H1 (cell line): Measurements from ENCODE around the gene MAPK1. TPM values are rescaled to one million over a fixed set of nuclear protein-coding genes. Genes with fewer than 3 reads are reported as not detected.
"Not testable (repeated sequence)": the region's sequence is repeated elsewhere in the genome, so short reads cannot be mapped to it uniquely, and the experiment has no call there.

Source experiments
- CTCF ChIA-PET: fragments of 300-600 bp; sonication (Branson Sonifier 250); formaldehyde crosslinking; loops from one replicate; lab custom pipeline; 2021; ENCODE audit not compliant: partially characterized antibody; lab: Charles Lee
- POLR2A ChIA-PET: fragments of 300-600 bp; sonication (Branson Sonifier 250); formaldehyde crosslinking; loops from one replicate; lab custom pipeline; 2021; ENCODE audit warnings: inconsistent platforms; ENCODE audit not compliant: partially characterized antibody; lab: Charles Lee
- DNase-seq, 2 experiments: peaks; one replicate each; pipeline versions ENCODE4 v3.0.0 to v3.0.0-alpha.2; 2010 to 2022; ENCODE audit warnings: low spot score in 2 of 2, low read depth in 1 of 2, mixed read lengths in 1 of 2
- FAIRE-seq: peaks from 2 replicates; lab custom pipeline; 2011; peaks lifted over from hg19 to GRCh38; lab: Jason Lieb, UNC
- H2AFZ ChIP-seq: 2 replicates; pipeline ENCODE4 v1.8.1; 2012; ENCODE audit warnings: low read length, inconsistent platforms
- H2AK5ac ChIP-seq: 2 replicates; pipeline ENCODE4 v1.6.1; 2013; ENCODE audit warnings: low read depth, low read length
- H2BK120ac ChIP-seq: replicated peaks from 2 replicates; pipeline ENCODE3; 2013; ENCODE audit warnings: low read depth, low read length, inconsistent platforms
- H2BK12ac ChIP-seq: 2 replicates; pipeline ENCODE4 v1.6.1; 2013; ENCODE audit warnings: low read depth, low read length
- H2BK15ac ChIP-seq: 2 replicates; pipeline ENCODE4 v1.6.1; 2013; ENCODE audit warnings: low read length
- H2BK20ac ChIP-seq: 2 replicates; pipeline ENCODE4 v1.6.1; 2013; ENCODE audit warnings: low read length
- H2BK5ac ChIP-seq: 2 replicates; pipeline ENCODE4 v1.6.1; 2013; ENCODE audit warnings: low read depth, low read length
- H3K14ac ChIP-seq: 2 replicates; pipeline ENCODE4 v1.6.1; 2013; ENCODE audit warnings: inconsistent platforms; ENCODE audit not compliant: insufficient read length
- H3K18ac ChIP-seq: 2 replicates; pipeline ENCODE4 v1.6.1; 2013; ENCODE audit warnings: low read length; ENCODE audit errors: extremely low read depth
- H3K23ac ChIP-seq: 2 replicates; pipeline ENCODE4 v1.6.1; 2013; ENCODE audit warnings: inconsistent platforms; ENCODE audit not compliant: insufficient read length
- H3K23me2 ChIP-seq: 2 replicates; pipeline ENCODE4 v1.6.1; 2013; ENCODE audit warnings: low read depth, low read length
- H3K27ac ChIP-seq: 2 replicates; pipeline ENCODE4 v1.6.1; 2011; ENCODE audit warnings: low read depth, low read length, inconsistent platforms
- H3K27me3 ChIP-seq, 4 experiments: replicated peaks in 1 of 4; 1 replicate in 1 of 4; 2 replicates in 3 of 4; pipeline versions ENCODE4 v1.6.1 to v1.8.1; 2011 to 2013; ENCODE audit warnings: low read length in 3 of 4, mild to moderate bottlenecking in 3 of 4, inconsistent platforms in 2 of 4, mixed read lengths in 2 of 4, moderate library complexity in 1 of 4; ENCODE audit not compliant: control insufficient read depth in 3 of 4, insufficient read depth in 3 of 4; ENCODE audit errors: extremely low read depth in 1 of 4
- H3K36me3 ChIP-seq, 4 experiments: 2 replicates each; pipeline versions ENCODE4 v1.6.1 to v1.8.1; 2011 to 2013; ENCODE audit warnings: mild to moderate bottlenecking in 4 of 4, low read length in 3 of 4, moderate library complexity in 2 of 4, control low read depth in 1 of 4, inconsistent platforms in 1 of 4; ENCODE audit not compliant: insufficient read depth in 4 of 4, control insufficient read depth in 2 of 4
- H3K4ac ChIP-seq: replicated peaks from 2 replicates; pipeline ENCODE3; 2013; ENCODE audit warnings: low read length, low read depth, mixed read lengths, inconsistent platforms; ENCODE audit not compliant: insufficient read length
- H3K4me1 ChIP-seq, 4 experiments: replicated peaks in 1 of 4; 1 replicate in 1 of 4; 2 replicates in 3 of 4; pipeline versions ENCODE4 v1.6.1 to v1.8.1; 2011 to 2013; ENCODE audit warnings: low read length in 3 of 4, inconsistent platforms in 2 of 4, mixed read lengths in 1 of 4; ENCODE audit not compliant: insufficient read depth in 4 of 4, control insufficient read depth in 3 of 4
- H3K4me2 ChIP-seq, 2 experiments: 2 replicates each; pipeline versions ENCODE4 v1.6.1 to v1.8.1; 2011 to 2013; ENCODE audit warnings: low read depth in 2 of 2, low read length in 2 of 2, control low read depth in 1 of 2, inconsistent platforms in 1 of 2, mild to moderate bottlenecking in 1 of 2; ENCODE audit not compliant: insufficient read depth in 1 of 2
- H3K4me3 ChIP-seq, 4 experiments: fragments of 200-600, 300-600 bp in 1 of 4; sonication (generic), shearing (Covaris generic), sonication (Bioruptor Twin) in 1 of 4; 2 replicates each; pipeline versions ENCODE4 v1.5.1 to v1.8.1; 2011 to 2016; ENCODE audit warnings: low read length in 4 of 4, low read depth in 3 of 4, control low read depth in 2 of 4, inconsistent platforms in 2 of 4, mild to moderate bottlenecking in 2 of 4, mixed read lengths in 1 of 4, moderate library complexity in 1 of 4; ENCODE audit not compliant: insufficient read depth in 2 of 4; ENCODE audit errors: extremely low read depth in 1 of 4
- H3K56ac ChIP-seq: replicated peaks from 2 replicates; pipeline ENCODE3; 2013; ENCODE audit warnings: low read depth, mild to moderate bottlenecking, mixed read lengths, low read length, inconsistent platforms; ENCODE audit not compliant: insufficient read length
- H3K79me1 ChIP-seq: 2 replicates; pipeline ENCODE4 v1.6.1; 2013; ENCODE audit warnings: low read depth, low read length, control low read depth
- H3K79me2 ChIP-seq, 2 experiments: 2 replicates each; pipeline versions ENCODE4 v1.6.1 to v1.8.1; 2012 to 2013; ENCODE audit warnings: low read length in 2 of 2, mild to moderate bottlenecking in 2 of 2, inconsistent platforms in 1 of 2; ENCODE audit not compliant: insufficient read depth in 2 of 2, control insufficient read depth in 1 of 2
- H3K9ac ChIP-seq, 4 experiments: replicated peaks in 1 of 4; 1 replicate in 1 of 4; 2 replicates in 3 of 4; pipeline versions ENCODE4 v1.6.1 to v1.8.1; 2011 to 2013; ENCODE audit warnings: low read depth in 3 of 4, low read length in 3 of 4, control low read depth in 2 of 4, mild to moderate bottlenecking in 2 of 4, moderate library complexity in 2 of 4, inconsistent platforms in 1 of 4; ENCODE audit errors: extremely low read depth in 1 of 4
- H3K9me3 ChIP-seq, 2 experiments: 2 replicates each; pipeline versions ENCODE4 v1.6.1 to v1.8.1; 2012 to 2013; ENCODE audit warnings: mild to moderate bottlenecking in 2 of 2, moderate library complexity in 2 of 2, control low read depth in 1 of 2, inconsistent platforms in 1 of 2, low read depth in 1 of 2, low read length in 1 of 2, mixed read lengths in 1 of 2; ENCODE audit not compliant: insufficient read depth in 2 of 2
- H4K20me1 ChIP-seq, 2 experiments: replicated peaks in 1 of 2; 2 replicates each; pipeline versions ENCODE3 to v1.8.1; 2011 to 2013; ENCODE audit warnings: inconsistent platforms in 2 of 2, low read length in 2 of 2, mild to moderate bottlenecking in 1 of 2; ENCODE audit not compliant: insufficient read depth in 2 of 2, control insufficient read depth in 1 of 2
- H4K5ac ChIP-seq: 2 replicates; pipeline ENCODE4 v1.6.1; 2013; ENCODE audit warnings: low read length, low read depth, mixed read lengths, inconsistent platforms; ENCODE audit not compliant: insufficient read length
- H4K8ac ChIP-seq: 2 replicates; pipeline ENCODE4 v1.8.0; 2013; ENCODE audit warnings: mild to moderate bottlenecking, moderate library complexity, low read length, inconsistent platforms; ENCODE audit not compliant: insufficient read depth; ENCODE audit errors: extremely low read depth
- H4K91ac ChIP-seq: replicated peaks from 2 replicates; pipeline ENCODE3; 2013; ENCODE audit warnings: low read length, mixed read lengths, inconsistent platforms; ENCODE audit not compliant: insufficient read length
- WGBS, 2 experiments: shearing (Covaris generic) in 1 of 2; methylation state at CpG; one replicate each; pipeline versions ENCODE4 v1.1.6 to v1.1.7; 2013 to 2015; ENCODE audit warnings: low lambda C conversion rate in 2 of 2, mixed read lengths in 2 of 2, inconsistent platforms in 1 of 2, low coverage in 1 of 2, missing lambda C conversion rate in 1 of 2; ENCODE audit not compliant: insufficient replicate concordance in 2 of 2, insufficient coverage in 1 of 2, insufficient read length in 1 of 2; ENCODE audit errors: extremely low coverage in 1 of 2, missing lambda C conversion rate in 1 of 2; 5-methylcytosine and 5-hydroxymethylcytosine counted together
- polyA plus RNA-seq, 7 experiments: library from polyadenylated mRNA; depleted of rRNA in 3 of 7; stranded (reverse) in 5 of 7; unstranded in 2 of 7; fragments of >200 nt in 5 of 7; fragments of 200-250 nt in 2 of 7; gene quantifications; 1 replicate in 5 of 7; 2 replicates in 1 of 7; 4 replicates in 1 of 7; pipeline versions ENCODE4 v1.2.1 to v1.2.3, GENCODE V29; 2011 to 2013; ENCODE audit warnings: missing spikeins in 2 of 7, mixed read lengths in 2 of 7
- total RNA-seq: library from RNA; stranded (reverse); fragmentation: NEBNext Ultra II Directional; extraction: Animal tissue kit (Norgen Biotek cat#: 25700); gene quantifications from 2 replicates; pipeline ENCODE4 v1.2.1, GENCODE V29; 2021

Gene MAPK1
- total and polyA plus RNA-seq, 2 of the 8 experiments (the other 6 are each of a cell fraction or from before 2014, with no cell fraction given) = 28.1 to 101 TPM

DNA sequence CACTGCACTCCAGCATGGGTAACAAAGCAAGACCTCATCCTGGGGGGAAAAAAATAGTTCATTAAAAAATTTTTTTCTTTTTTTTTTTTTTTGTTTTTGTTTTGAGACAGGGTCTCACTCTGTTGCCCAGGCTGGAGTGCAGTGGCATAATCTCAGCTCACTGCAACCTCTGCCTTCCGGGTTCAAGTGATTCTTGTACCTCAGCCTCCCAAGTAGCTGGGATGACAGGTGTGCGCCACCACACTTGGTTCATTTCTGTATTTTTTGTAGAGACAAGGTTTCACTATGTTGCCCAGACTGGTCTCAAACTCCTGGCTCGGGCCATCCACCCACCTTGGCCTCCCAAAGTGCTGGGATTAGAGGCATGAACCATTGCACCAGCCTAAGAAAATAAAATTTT is 142.9 kb downstream of the MAPK1 start:
- not testable (repeated sequence) for H4K5ac ChIP-seq, H3K4ac ChIP-seq, H2BK5ac ChIP-seq, H3K4me3 ChIP-seq, H2AFZ ChIP-seq, H3K23ac ChIP-seq, H3K79me1 ChIP-seq, H3K79me2 ChIP-seq, H3K56ac ChIP-seq, H2AK5ac ChIP-seq, H2BK120ac ChIP-seq, H4K91ac ChIP-seq, H3K14ac ChIP-seq, H4K20me1 ChIP-seq, H2BK12ac ChIP-seq, H3K4me1 ChIP-seq, H3K36me3 ChIP-seq, H3K9ac ChIP-seq, FAIRE-seq, H3K27me3 ChIP-seq, DNase-seq, H3K23me2 ChIP-seq, H3K18ac ChIP-seq, H3K9me3 ChIP-seq, H2BK20ac ChIP-seq, H4K8ac ChIP-seq, H3K27ac ChIP-seq, H2BK15ac ChIP-seq, H3K4me2 ChIP-seq
- ChIA-PET CTCF (interaction anchor here (0.7 to 1.9 kb wide), 2 partner anchors 13 to 40 kb away, joined by 3 to 4 read pairs; no protein-coding TSS in a partner anchor), POLR2A (interaction anchor here (0.7 to 2.1 kb wide), 2 partner anchors 11 to 49 kb away, joined by 3 to 7 read pairs; partner anchors contain the start of gene YPEL1)
- 93% methylated on average over 3 of the region's 3 CpGs; no CpG with 5 or more reads in 1 of the 2 experiments for WGBS, 2 experiments

DNA sequence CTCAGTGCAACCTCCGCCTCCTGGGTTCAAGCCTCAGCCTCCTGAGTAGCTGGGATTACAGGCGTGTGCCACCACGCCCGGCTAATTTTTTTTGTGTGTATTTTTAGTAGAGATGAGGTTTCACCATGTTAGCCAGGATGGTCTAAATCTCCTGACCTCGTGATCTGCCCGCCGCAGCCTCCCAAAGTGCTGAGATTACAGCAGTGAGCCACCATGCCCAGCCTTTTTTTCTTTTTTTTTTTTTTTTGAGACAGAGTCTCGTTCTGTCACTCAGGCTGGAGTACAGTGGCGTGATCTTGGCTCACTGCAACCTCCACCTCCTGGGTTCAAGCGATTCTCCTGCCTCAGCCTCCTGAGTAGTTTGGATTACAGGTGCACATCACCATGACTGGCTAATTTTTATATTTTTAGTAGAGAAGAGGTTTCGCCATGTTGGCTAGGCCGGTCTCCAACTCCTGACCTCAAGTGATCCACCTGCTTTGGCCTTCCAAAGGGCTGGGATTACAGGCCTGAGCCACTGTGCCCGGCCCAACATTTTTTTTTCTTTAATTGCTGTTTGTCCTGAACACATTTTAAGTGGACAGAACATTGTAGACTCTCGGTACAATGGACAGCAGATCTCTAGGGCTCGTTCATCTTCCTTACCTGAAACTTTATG is 146.1 kb downstream of the MAPK1 start:
- H3K4me2 ChIP-seq, H2BK20ac ChIP-seq, H4K5ac ChIP-seq, H2BK12ac ChIP-seq, H2BK5ac ChIP-seq, H2AFZ ChIP-seq, H3K4me3 ChIP-seq, H3K4me1 ChIP-seq, H4K8ac ChIP-seq, DNase-seq, H2BK15ac ChIP-seq, H3K9me3 ChIP-seq, H3K56ac ChIP-seq, H3K23me2 ChIP-seq, H3K23ac ChIP-seq, H3K9ac ChIP-seq, H3K18ac ChIP-seq, H3K36me3 ChIP-seq, H4K20me1 ChIP-seq, CTCF ChIA-PET, H3K14ac ChIP-seq, FAIRE-seq, H3K79me2 ChIP-seq, H2AK5ac ChIP-seq, H3K27me3 ChIP-seq, H4K91ac ChIP-seq, H3K4ac ChIP-seq, H3K79me1 ChIP-seq, H2BK120ac ChIP-seq, H3K27ac ChIP-seq: not testable (repeated sequence)
- 86% methylated on average over 15 of the region's 15 CpGs; no CpG with 5 or more reads in 1 of the 2 experiments for WGBS, 2 experiments
- POLR2A ChIA-PET = interaction anchor here (1.2 kb wide), 1 partner anchor 9 kb away, joined by 3 read pairs; no protein-coding TSS in a partner anchor
